IPS-15b (cell line): ENCODE measurements around the gene ZFAND3.

Experiments
- H3K27me3 ChIP-seq: one replicate; pipeline ENCODE4 v1.6.1; 2013; ENCODE audit warnings: low read length; ENCODE audit not compliant: control insufficient read depth, insufficient read depth
- H3K36me3 ChIP-seq: one replicate; pipeline ENCODE4 v1.6.1; 2013; ENCODE audit warnings: low read length; ENCODE audit not compliant: control insufficient read depth, insufficient read depth
- H3K4me1 ChIP-seq: one replicate; pipeline ENCODE4 v1.6.1; 2013; ENCODE audit warnings: mild to moderate bottlenecking, low read length; ENCODE audit not compliant: control insufficient read depth, insufficient read depth
- H3K4me3 ChIP-seq: one replicate; pipeline ENCODE4 v1.5.1; 2013; ENCODE audit warnings: low read depth, low read length
- H3K9ac ChIP-seq: one replicate; pipeline ENCODE4 v1.6.1; 2013; ENCODE audit warnings: low read depth, mild to moderate bottlenecking, low read length
- H3K9me3 ChIP-seq: one replicate; pipeline ENCODE4 v1.6.1; 2013; ENCODE audit warnings: mild to moderate bottlenecking, low read length; ENCODE audit not compliant: control insufficient read depth, insufficient read depth

The ZFAND3 gene

GRCh38 chr6:37785002-37785662, 34.4 kb upstream of the ZFAND3 start:
- Histone ChIP-seq H3K4me3 (peak overlapping the region; percentile 65), H3K36me3 (no peaks in the 10 kb centered on the region), H3K9ac (no peak overlapping the region), H3K27me3 (peaks cover 30% of the 10 kb centered on the region), H3K4me1 (peaks cover 12% of the 10 kb centered on the region), H3K9me3 (no peaks in the 10 kb centered on the region)

GRCh38 chr6:37785663-37786270, 33.8 kb upstream of the ZFAND3 start:
- peaks cover 11% of the 10 kb centered on the region for H3K4me1 ChIP-seq
- H3K4me3 ChIP-seq, result no peak overlapping the region
- H3K27me3 ChIP-seq, result peaks cover 30% of the 10 kb centered on the region
- no peaks in the 10 kb centered on the region for H3K9me3 ChIP-seq
- H3K9ac ChIP-seq, result no peak overlapping the region
- H3K36me3 ChIP-seq, result no peaks in the 10 kb centered on the region

- Histone ChIP-seq H3K27me3 (peaks cover 30% of the 10 kb centered on the region), H3K4me3 (no peak overlapping the region), H3K9ac (no peak overlapping the region), H3K4me1 (peaks cover 15% of the 10 kb centered on the region), H3K36me3 (no peaks in the 10 kb centered on the region), H3K9me3 (no peaks in the 10 kb centered on the region)
Measured at GRCh38 chr6:37787216-37787615, 32.3 kb upstream of the ZFAND3 start.

GRCh38 chr6:37788259-37788658, 31.3 kb upstream of the ZFAND3 start:
- H3K36me3 ChIP-seq, result no peaks in the 10 kb centered on the region
- peaks cover 15% of the 10 kb centered on the region for H3K4me1 ChIP-seq
- H3K9me3 ChIP-seq, result no peaks in the 10 kb centered on the region
- H3K9ac ChIP-seq, result no peak overlapping the region
- H3K27me3 ChIP-seq, result peaks cover 26% of the 10 kb centered on the region
- H3K4me3 ChIP-seq, result no peak overlapping the region

- peaks cover 5% of the 10 kb centered on the region for H3K27me3 ChIP-seq
- no peaks in the 10 kb centered on the region for H3K9me3 ChIP-seq
- peaks cover 6% of the 10 kb centered on the region for H3K4me1 ChIP-seq
- no peak overlapping the region for H3K9ac ChIP-seq
- no peak overlapping the region for H3K4me3 ChIP-seq
- H3K36me3 ChIP-seq, result no peaks in the 10 kb centered on the region
Measured at GRCh38 chr6:37791156-37791919, 28.2 kb upstream of the ZFAND3 start.

GRCh38 chr6:37792457-37793033, 27.0 kb upstream of the ZFAND3 start:
- H3K4me3 ChIP-seq, result no peak overlapping the region
- H3K9ac ChIP-seq, result no peak overlapping the region
- H3K27me3 ChIP-seq, result no peaks in the 10 kb centered on the region
- no peaks in the 10 kb centered on the region for H3K9me3 ChIP-seq
- H3K4me1 ChIP-seq, result peaks cover 6% of the 10 kb centered on the region
- H3K36me3 ChIP-seq, result no peaks in the 10 kb centered on the region

GRCh38 chr6:37793067-37793466, 26.5 kb upstream of the ZFAND3 start:
- H3K9me3 ChIP-seq, result no peaks in the 10 kb centered on the region
- no peak overlapping the region for H3K9ac ChIP-seq
- peaks cover 6% of the 10 kb centered on the region for H3K4me1 ChIP-seq
- no peaks in the 10 kb centered on the region for H3K36me3 ChIP-seq
- H3K27me3 ChIP-seq, result no peaks in the 10 kb centered on the region
- H3K4me3 ChIP-seq, result no peak overlapping the region

GRCh38 chr6:37794825-37795224, 24.7 kb upstream of the ZFAND3 start:
- Histone ChIP-seq H3K36me3 (no peaks in the 10 kb centered on the region), H3K4me1 (peaks cover 6% of the 10 kb centered on the region), H3K9me3 (no peaks in the 10 kb centered on the region), H3K27me3 (no peaks in the 10 kb centered on the region), H3K4me3 (no peak overlapping the region), H3K9ac (no peak overlapping the region)

GRCh38 chr6:37798436-37799262, 20.9 kb upstream of the ZFAND3 start:
- no peaks in the 10 kb centered on the region for H3K27me3 ChIP-seq
- H3K4me3 ChIP-seq, result no peak overlapping the region
- no peak overlapping the region for H3K9ac ChIP-seq
- no peaks in the 10 kb centered on the region for H3K36me3 ChIP-seq
- no peaks in the 10 kb centered on the region for H3K4me1 ChIP-seq
- no peaks in the 10 kb centered on the region for H3K9me3 ChIP-seq

GRCh38 chr6:37799263-37799644, 20.3 kb upstream of the ZFAND3 start:
- H3K4me3 ChIP-seq, result no peak overlapping the region
- H3K27me3 ChIP-seq, result no peaks in the 10 kb centered on the region
- no peaks in the 10 kb centered on the region for H3K9me3 ChIP-seq
- no peaks in the 10 kb centered on the region for H3K4me1 ChIP-seq
- H3K9ac ChIP-seq, result no peak overlapping the region
- no peaks in the 10 kb centered on the region for H3K36me3 ChIP-seq
